ENCODE data around the gene NUDT6. TPM values are rescaled to one million over a fixed set of nuclear protein-coding genes. Genes with fewer than 3 reads are reported as not detected.
"Not testable (repeated sequence)": the region's sequence is repeated elsewhere in the genome, so short reads cannot be mapped to it uniquely, and the experiment has no call there.

Gene NUDT6
- total RNA-seq, 4 donors from 2014 or later: 3.2 to 12.2 (median 7.2) TPM

- no peak for DNase-seq (ENCODE audit: low spot score in 2 of 2)
- intact Hi-C loops (cut with DNase I; ENCODE audit: low total_unique reads): no loop called here
- no peak overlapping the region for H3K4me3 ChIP-seq (ENCODE audit: low read depth, poor library complexity, severe bottlenecking)
- 79 to 86% methylated on average over 1 of the region's 1 CpG for WGBS, 2 donors
- TF ChIP-seq CTCF (IDR thresholded peaks at IDR 0.05) (no peak), POLR2A (IDR thresholded peaks at IDR 0.05) (no peak)
Observed at GRCh38 chr4:122946142-122946541, 23.7 kb upstream of the NUDT6 start.

GRCh38 chr4:122945136-122945535, 22.7 kb upstream of the NUDT6 start:
- H3K4me3 ChIP-seq (ENCODE audit: low read depth, poor library complexity, severe bottlenecking); DNase-seq (ENCODE audit: low spot score in 2 of 2); intact Hi-C loops (cut with DNase I; ENCODE audit: low total_unique reads): not testable (repeated sequence)
- 96 to 99% methylated on average over 9 to 17 of the region's 17 CpGs for WGBS, 2 donors

GRCh38 chr4:122932763-122933162, 10.4 kb upstream of the NUDT6 start:
- intact Hi-C loops (cut with DNase I; ENCODE audit: low total_unique reads): loop anchor here (5.0 kb wide), 1 partner anchor 175 kb away; no protein-coding TSS in a partner anchor
- no peak for DNase-seq (ENCODE audit: low spot score in 2 of 2)
- no peak overlapping the region for H3K4me3 ChIP-seq (ENCODE audit: low read depth, poor library complexity, severe bottlenecking)
- TF ChIP-seq CTCF (IDR thresholded peaks at IDR 0.05): no peak
- TF ChIP-seq POLR2A (IDR thresholded peaks at IDR 0.05): no peak

- H3K4me3 ChIP-seq (ENCODE audit: low read depth, poor library complexity, severe bottlenecking): no peak overlapping the region
- TF ChIP-seq POLR2A (IDR thresholded peaks at IDR 0.05) (no peak), CTCF (IDR thresholded peaks at IDR 0.05) (no peak)
- DNase-seq (ENCODE audit: low spot score in 2 of 2): no peak
- intact Hi-C loops (cut with DNase I; ENCODE audit: low total_unique reads): loop anchor here (5.0 kb wide), 1 partner anchor 174 kb away; no protein-coding TSS in a partner anchor
Observed at GRCh38 chr4:122930862-122931261, 8.5 kb upstream of the NUDT6 start.

- H3K4me3 ChIP-seq (ENCODE audit: low read depth, poor library complexity, severe bottlenecking): no peak overlapping the region
- whole genome bisulfite sequencing, 2 donors: 68 to 88% methylated on average over 1 of the region's 1 CpG
- no peak for TF ChIP-seq CTCF (IDR thresholded peaks at IDR 0.05)
- intact Hi-C loops (cut with DNase I; ENCODE audit: low total_unique reads): no loop called here
- no peak for DNase-seq (ENCODE audit: low spot score in 2 of 2)
Observed at GRCh38 chr4:122928930-122929329, 6.5 kb upstream of the NUDT6 start.

- peak overlapping the region; percentile 52 for H3K4me3 ChIP-seq (ENCODE audit: low read depth, poor library complexity, severe bottlenecking)
- intact Hi-C loops (cut with DNase I; ENCODE audit: low total_unique reads): no loop called here
- DNase-seq (ENCODE audit: low spot score in 2 of 2): peak; percentile 85 to 96
- no peak for TF ChIP-seq CTCF (IDR thresholded peaks at IDR 0.05)
- no peak for TF ChIP-seq POLR2A (IDR thresholded peaks at IDR 0.05)
- WGBS, 2 donors: 1% methylated on average over 34 of the region's 34 CpGs
Observed at GRCh38 chr4:122922877-122923511, 597 bp upstream of the NUDT6 start.

Measured in lower leg skin (tissue), 4 donors.